Measurements from ENCODE around the gene PKD1.

Gene PKD1

GRCh38 chr16:2070576-2071453 lies 64.9 kb downstream of the PKD1 start:
- no peak for DNase-seq

- DNase-seq = no peak
Measured at GRCh38 chr16:2066139-2066538, 69.6 kb downstream of the PKD1 start.

GRCh38 chr16:2064368-2064945 lies 71.2 kb downstream of the PKD1 start:
- no peak for DNase-seq

- no peak for DNase-seq
Measured at GRCh38 chr16:2063861-2064260, 71.8 kb downstream of the PKD1 start.

GRCh38 chr16:2062801-2063200 lies 72.9 kb downstream of the PKD1 start:
- no peak for DNase-seq

GRCh38 chr16:2061526-2061925 lies 74.2 kb downstream of the PKD1 start:
- no peak for DNase-seq

- no peak for DNase-seq
Measured at GRCh38 chr16:2061023-2061422, 74.7 kb downstream of the PKD1 start.

- no peak for DNase-seq
Measured at GRCh38 chr16:2060346-2060745, 75.4 kb downstream of the PKD1 start.

- DNase-seq = no peak
Measured at GRCh38 chr16:2058872-2059271, 76.8 kb downstream of the PKD1 start.

GRCh38 chr16:2058420-2058819 lies 77.3 kb downstream of the PKD1 start:
- no peak for DNase-seq

GRCh38 chr16:2057438-2057837 lies 78.3 kb downstream of the PKD1 start:
- no peak for DNase-seq

GRCh38 chr16:2056681-2057407 lies 78.9 kb downstream of the PKD1 start:
- no peak for DNase-seq

GRCh38 chr16:2056077-2056476 lies 79.6 kb downstream of the PKD1 start:
- DNase-seq = no peak

- no peak for DNase-seq
Measured at GRCh38 chr16:2054543-2055245, 81.0 kb downstream of the PKD1 start.

- no peak for DNase-seq
Measured at GRCh38 chr16:2053897-2054296, 81.8 kb downstream of the PKD1 start.

- no peak for DNase-seq
Measured at GRCh38 chr16:2053211-2053610, 82.5 kb downstream of the PKD1 start.

GRCh38 chr16:2048116-2048543 lies 87.6 kb downstream of the PKD1 start:
- DNase-seq = no peak

GRCh38 chr16:2047330-2048115 lies 88.2 kb downstream of the PKD1 start, which contains the start of the genes NTHL1 and TSC2:
Gene NTHL1, minus strand, starts transcription at chr16:2047834. Its CDS starts 11 bp downstream, at chr16:2047823.
Gene TSC2, plus strand, starts transcription at chr16:2047985. Its CDS starts 631 bp downstream, at chr16:2048616.
- peak; percentile 87 for DNase-seq

- DNase-seq = no peak
Measured at GRCh38 chr16:2046893-2047329, 88.8 kb downstream of the PKD1 start.

- no peak for DNase-seq
Measured at GRCh38 chr16:2045965-2046892, 89.5 kb downstream of the PKD1 start.

GRCh38 chr16:2044541-2044940 lies 91.2 kb downstream of the PKD1 start:
- DNase-seq = no peak

All from activated CD4-positive, alpha-beta T cell treated with anti-CD3 and anti-CD28 coated beads, Interleukin-2, amount 50 U/mL, for 1 hour (primary cell).